Osteocyte (in vitro differentiated cells): Measurements from ENCODE around the gene GPX2. TPM values are rescaled to one million over a fixed set of nuclear protein-coding genes. Genes with fewer than 3 reads are reported as not detected.

Experiments
- DNase-seq: peaks from one replicate; pipeline ENCODE4 v3.0.0; 2021; ENCODE audit warnings: mixed read lengths; ENCODE audit not compliant: unreplicated experiment; ENCODE audit errors: extremely low spot score
- H3K27ac Mint-ChIP-seq: one replicate; pipeline ENCODE4 v1.8.0; 2021; ENCODE audit warnings: mild to moderate bottlenecking, mixed read lengths; ENCODE audit not compliant: unreplicated experiment
- H3K27me3 Mint-ChIP-seq: one replicate; pipeline ENCODE4 v1.8.0; 2021; ENCODE audit warnings: mixed read lengths; ENCODE audit not compliant: unreplicated experiment
- H3K36me3 Mint-ChIP-seq: one replicate; pipeline ENCODE4 v1.8.0; 2021; ENCODE audit warnings: mixed read lengths; ENCODE audit not compliant: unreplicated experiment
- H3K4me1 Mint-ChIP-seq: one replicate; pipeline ENCODE4 v1.8.0; 2021; ENCODE audit warnings: mixed read lengths; ENCODE audit not compliant: unreplicated experiment
- H3K4me3 Mint-ChIP-seq: one replicate; pipeline ENCODE4 v1.8.0; 2021; ENCODE audit warnings: mild to moderate bottlenecking, moderate library complexity, mixed read lengths; ENCODE audit not compliant: unreplicated experiment
- H3K9me3 Mint-ChIP-seq: one replicate; pipeline ENCODE4 v1.8.0; 2021; ENCODE audit warnings: mixed read lengths; ENCODE audit not compliant: unreplicated experiment
- total RNA-seq: library from RNA; stranded (reverse); gene quantifications from 2 replicates; pipeline ENCODE4 v1.2.1, GENCODE V29; 2021
- TF ChIP-seq, protein P1 (sequence below): fragments of 200-600 bp; sonication (generic); IDR thresholded peaks from 2 replicates; pipeline ENCODE4 v1.5.0; 2021; ENCODE audit warnings: antibody characterized with exemption, mild to moderate bottlenecking, moderate library complexity

The GPX2 gene
- total RNA-seq, 1 donor from 2014 or later, result not detected

DNA sequence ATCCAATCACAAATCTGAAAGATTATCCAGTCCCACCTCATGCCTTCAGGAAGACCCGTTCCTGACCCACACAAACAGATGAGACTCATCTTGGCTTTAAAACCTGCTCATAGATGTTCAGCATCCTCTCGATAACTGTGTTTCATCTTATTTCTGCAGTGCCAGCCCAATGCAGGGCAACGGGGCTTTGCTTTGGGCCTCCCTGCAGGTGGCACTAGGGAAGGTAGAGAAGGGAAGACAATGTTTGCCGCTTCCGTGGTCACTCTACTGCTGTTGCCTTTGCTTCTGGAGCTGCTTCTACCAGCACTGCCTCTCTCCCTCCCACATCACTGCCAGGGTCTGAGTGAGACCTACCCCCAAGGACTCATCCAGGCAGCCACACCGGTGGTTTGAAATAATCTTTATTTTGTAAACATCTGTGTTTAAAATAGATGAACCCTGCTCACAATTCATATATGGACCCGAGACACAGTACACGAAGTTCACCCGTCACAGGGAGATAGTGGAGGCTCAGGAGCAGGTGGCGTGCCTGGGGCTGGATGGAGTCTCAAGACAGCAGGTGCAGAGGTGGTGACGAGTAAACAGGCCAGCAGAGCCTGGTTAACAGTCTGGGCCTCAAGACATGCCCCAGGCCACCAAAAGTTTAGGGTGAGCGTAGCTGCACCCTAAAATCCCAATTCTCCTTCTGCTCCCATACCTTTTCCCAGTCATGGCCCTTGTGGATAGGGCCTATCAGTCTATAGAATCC lies 3.1 kb upstream of the GPX2 start:
- no peak for DNase-seq
- Mint-ChIP-seq H3K4me1 (no peaks in the 10 kb centered on the region), H3K36me3 (peaks cover 12% of the 10 kb centered on the region), H3K27me3 (no peaks in the 10 kb centered on the region), H3K4me3 (no peak overlapping the region), H3K27ac (no peak overlapping the region), H3K9me3 (no peaks in the 10 kb centered on the region)
- TF ChIP-seq, protein P1, sequence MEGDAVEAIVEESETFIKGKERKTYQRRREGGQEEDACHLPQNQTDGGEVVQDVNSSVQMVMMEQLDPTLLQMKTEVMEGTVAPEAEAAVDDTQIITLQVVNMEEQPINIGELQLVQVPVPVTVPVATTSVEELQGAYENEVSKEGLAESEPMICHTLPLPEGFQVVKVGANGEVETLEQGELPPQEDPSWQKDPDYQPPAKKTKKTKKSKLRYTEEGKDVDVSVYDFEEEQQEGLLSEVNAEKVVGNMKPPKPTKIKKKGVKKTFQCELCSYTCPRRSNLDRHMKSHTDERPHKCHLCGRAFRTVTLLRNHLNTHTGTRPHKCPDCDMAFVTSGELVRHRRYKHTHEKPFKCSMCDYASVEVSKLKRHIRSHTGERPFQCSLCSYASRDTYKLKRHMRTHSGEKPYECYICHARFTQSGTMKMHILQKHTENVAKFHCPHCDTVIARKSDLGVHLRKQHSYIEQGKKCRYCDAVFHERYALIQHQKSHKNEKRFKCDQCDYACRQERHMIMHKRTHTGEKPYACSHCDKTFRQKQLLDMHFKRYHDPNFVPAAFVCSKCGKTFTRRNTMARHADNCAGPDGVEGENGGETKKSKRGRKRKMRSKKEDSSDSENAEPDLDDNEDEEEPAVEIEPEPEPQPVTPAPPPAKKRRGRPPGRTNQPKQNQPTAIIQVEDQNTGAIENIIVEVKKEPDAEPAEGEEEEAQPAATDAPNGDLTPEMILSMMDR, result no peak

DNA sequence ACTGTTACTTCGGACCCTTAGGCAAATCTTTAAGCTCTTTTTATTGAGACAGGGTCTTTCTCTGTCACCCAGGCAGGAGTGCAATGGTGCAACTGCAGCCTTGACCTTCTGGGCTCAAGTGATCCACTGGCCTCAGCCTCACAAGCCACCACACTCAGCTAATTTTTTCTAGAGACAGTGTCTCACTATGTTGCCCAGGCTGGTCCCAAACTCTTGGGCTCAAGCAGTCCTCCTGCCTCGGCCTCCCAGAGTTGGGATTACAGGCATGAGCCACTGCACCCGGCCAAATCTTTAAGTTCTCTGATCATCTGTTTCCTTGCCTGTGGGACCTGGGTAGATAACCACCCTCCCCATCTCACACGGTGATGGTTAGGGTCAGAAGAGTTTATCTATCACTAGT lies 2.3 kb upstream of the GPX2 start:
- no peak overlapping the region for H3K27ac Mint-ChIP-seq
- TF ChIP-seq, protein P1, result no peak
- no peak for DNase-seq
- H3K4me3 Mint-ChIP-seq, result no peak overlapping the region
- H3K9me3 Mint-ChIP-seq, result no peaks in the 10 kb centered on the region
- no peaks in the 10 kb centered on the region for H3K27me3 Mint-ChIP-seq
- H3K4me1 Mint-ChIP-seq, result no peaks in the 10 kb centered on the region
- H3K36me3 Mint-ChIP-seq, result peaks cover 8% of the 10 kb centered on the region

DNA sequence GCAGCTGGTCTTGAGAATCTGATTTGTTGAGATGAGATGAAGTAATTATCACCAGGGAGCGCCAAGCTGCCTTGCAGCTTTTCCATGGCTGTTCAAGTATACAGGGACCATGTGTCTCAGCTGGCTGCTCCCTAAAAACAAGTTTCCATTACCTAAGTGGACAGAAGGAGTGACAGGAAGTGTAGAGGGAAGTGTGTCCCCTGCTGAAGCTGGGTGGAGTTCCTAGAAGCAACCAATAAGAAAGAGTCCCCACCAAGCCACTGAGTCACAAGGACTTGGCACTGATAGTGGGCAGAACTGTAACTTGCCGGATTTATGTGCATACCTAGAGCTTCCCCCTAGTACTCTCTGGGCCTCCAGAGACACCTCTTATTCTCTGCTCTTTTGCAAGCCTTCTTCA lies 1.5 kb upstream of the GPX2 start:
- Mint-ChIP-seq H3K36me3 (peaks cover 7% of the 10 kb centered on the region), H3K9me3 (no peaks in the 10 kb centered on the region), H3K27ac (no peak overlapping the region), H3K4me1 (no peaks in the 10 kb centered on the region), H3K4me3 (no peak overlapping the region), H3K27me3 (no peaks in the 10 kb centered on the region)
- TF ChIP-seq, protein P1, result no peak
- DNase-seq, result no peak

DNA sequence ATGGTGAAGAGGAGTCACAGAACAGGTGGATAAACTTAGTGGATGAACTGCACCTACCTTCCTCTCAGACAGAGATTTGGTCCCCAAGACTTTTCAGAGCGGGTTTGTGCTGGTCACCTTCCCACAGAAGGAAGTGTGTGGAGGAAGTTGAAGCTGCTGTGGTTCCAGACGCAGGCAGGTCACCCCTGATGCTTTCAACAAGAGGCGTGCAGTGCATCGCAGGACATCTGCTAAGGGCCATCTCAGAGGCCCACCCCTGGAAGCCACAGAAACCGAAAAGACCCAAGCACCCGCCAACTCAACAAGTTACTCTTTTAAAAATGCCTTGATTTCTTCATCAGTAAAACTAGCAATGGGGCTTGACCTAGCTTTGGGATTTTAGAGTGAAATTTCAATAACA lies 1.0 kb upstream of the GPX2 start:
- H3K27me3 Mint-ChIP-seq, result no peaks in the 10 kb centered on the region
- H3K4me1 Mint-ChIP-seq, result no peaks in the 10 kb centered on the region
- no peaks in the 10 kb centered on the region for H3K9me3 Mint-ChIP-seq
- no peak for DNase-seq
- H3K4me3 Mint-ChIP-seq, result no peak overlapping the region
- TF ChIP-seq, protein P1, result no peak
- peaks cover 7% of the 10 kb centered on the region for H3K36me3 Mint-ChIP-seq
- H3K27ac Mint-ChIP-seq, result no peak overlapping the region

DNA sequence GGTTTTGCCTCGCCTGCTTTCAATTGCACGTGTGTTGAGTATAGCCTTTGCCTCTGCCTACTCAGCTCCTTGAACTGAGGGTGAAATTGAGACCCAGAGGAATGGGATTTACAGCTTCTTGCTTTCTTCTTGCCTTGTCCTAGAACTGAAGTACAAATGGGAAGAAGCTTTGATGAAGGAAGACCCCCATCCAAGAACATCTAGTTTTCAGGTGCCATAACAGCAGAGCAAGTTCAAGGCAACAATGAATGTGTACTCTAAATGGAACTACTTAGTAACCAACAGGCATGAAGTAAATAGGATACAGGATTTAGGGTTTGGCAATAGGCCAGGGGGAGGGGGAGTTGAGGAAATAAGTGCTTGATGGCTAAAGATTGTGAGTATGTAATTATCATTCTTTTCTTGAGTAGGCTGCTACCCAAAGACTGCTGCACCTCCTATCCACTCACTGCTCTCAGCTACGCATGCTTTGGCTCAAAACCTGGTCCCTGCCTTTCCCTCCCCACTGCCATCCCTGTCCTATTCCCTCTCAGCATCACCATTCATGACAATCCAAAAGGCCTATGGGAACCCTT lies 2.1 kb downstream of the GPX2 start:
- Mint-ChIP-seq H3K27ac (no peak overlapping the region), H3K27me3 (no peaks in the 10 kb centered on the region), H3K4me1 (peaks cover 18% of the 10 kb centered on the region), H3K9me3 (no peaks in the 10 kb centered on the region), H3K4me3 (no peak overlapping the region), H3K36me3 (peaks cover 9% of the 10 kb centered on the region)
- TF ChIP-seq, protein P1, result no peak
- DNase-seq, result no peak
